Right renal cortex interstitium (tissue), 3 donors: ENCODE results near the gene NCOA5. TPM values are rescaled to one million over a fixed set of nuclear protein-coding genes. Genes with fewer than 3 reads are reported as not detected.

Source experiments
- DNase-seq, 3 donors: peaks; one replicate each; pipeline ENCODE4 v3.0.0-alpha.2; 2013; ENCODE audit warnings: low read depth in 3 of 3, low spot score in 2 of 3
- polyA plus RNA-seq, 3 donors: library from polyadenylated mRNA; unstranded; fragments of 120-200 nt; gene quantifications; one replicate each; pipeline ENCODE4 v1.2.1, GENCODE V29; 2013; ENCODE audit not compliant: insufficient read length in 3 of 3

NCOA5 gene
- polyA plus RNA-seq, 3 donors = 55.1 to 57.7 (median 57.0) TPM

DNA sequence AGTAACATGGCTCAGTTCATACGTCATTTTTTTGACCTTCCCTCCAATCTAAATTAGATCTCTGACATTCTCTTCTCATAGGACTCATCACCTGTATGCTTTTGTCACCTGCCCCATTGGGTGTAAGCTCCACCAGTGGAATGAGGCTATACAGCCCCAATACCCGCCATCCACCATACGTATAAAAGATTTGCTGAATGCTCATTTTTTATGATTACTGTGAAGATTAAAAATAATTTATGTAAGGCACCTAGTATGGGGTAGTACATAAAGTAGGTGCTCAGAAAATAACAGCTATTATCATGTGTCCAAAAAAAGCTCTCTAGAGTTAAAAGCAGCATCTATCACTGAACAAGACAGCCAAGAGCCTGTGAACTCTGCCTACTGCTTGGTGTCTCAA lies 24.1 kb downstream of the NCOA5 start:
- DNase-seq = no peak

DNA sequence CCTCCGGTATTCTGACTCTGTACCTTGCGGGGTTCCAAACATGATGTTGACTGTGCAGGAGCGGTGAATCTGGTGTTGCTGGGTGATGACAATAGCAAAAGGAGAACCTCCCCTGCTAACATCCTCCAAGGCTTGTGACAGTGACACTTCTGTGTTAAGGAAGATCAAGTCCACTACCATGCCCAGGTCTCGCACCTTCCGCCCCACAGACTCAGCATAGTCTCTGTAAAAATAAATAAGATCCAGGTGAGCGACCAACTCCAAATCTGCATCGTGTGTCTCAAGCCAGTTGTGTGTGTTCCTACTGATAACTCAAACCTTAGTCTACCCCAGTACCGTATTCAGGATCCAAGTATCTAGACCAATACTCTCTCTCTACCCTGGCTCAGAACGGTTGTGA lies 24.8 kb downstream of the NCOA5 start:
- no peak for DNase-seq

DNA sequence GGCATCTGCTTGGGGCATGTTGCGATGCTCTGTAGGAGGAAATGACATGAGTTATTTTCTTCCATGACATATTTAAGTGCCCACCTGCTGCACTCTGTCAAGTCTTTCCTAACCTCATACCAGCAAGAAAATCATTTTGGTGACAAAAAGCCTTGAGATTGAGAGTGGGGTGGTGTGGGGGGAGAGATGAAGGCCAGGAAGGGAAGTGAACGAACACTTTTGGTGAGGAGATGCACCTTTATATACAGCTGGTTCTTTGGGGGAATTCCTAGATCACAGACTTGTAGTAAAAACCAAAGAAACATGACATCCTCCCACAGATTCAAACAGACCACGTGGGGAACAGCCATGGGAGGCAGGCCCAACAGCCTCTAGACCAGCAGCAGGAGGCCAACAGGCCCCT lies 26.1 kb downstream of the NCOA5 start:
- no peak for DNase-seq

DNA sequence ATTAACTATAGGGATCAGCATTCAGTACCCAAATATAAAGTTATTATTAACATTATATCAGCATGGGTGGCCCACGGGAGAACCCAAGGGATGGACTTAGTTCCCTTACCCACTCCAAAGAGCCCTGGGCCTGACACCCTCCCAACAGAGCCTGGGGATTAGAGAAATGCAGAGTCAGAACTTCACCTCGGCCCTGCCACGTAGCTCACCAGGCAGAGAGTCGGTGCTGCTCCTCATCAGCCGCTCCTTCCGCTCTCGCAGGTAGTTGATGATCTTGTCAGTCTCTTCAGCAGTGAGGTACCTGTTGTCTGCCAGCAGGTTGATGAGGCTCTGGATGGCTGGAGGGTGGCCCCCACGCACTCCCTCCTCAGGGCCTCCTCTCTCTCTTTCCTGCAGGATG lies 26.6 kb downstream of the NCOA5 start:
- no peak for DNase-seq

DNA sequence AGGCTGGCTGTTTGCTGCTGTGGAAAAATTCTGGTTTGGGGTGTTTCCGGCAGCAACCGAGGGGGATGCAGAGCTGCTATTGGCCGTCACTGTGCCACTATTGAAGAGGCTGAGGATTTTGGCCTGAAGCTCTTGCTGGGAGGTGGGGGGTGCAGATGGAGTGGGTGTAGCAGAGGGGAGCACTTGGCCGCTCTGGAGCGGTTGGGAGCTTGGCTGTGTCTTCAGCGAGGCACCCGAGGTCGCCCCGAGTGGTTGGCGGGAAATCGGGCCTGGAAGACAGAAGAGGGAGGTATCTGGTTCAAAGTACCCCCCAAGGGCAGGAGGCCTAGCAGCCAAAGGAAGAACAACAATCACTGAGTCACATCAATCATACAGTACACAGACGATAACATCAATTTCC lies 27.1 kb downstream of the NCOA5 start:
- no peak for DNase-seq

DNA sequence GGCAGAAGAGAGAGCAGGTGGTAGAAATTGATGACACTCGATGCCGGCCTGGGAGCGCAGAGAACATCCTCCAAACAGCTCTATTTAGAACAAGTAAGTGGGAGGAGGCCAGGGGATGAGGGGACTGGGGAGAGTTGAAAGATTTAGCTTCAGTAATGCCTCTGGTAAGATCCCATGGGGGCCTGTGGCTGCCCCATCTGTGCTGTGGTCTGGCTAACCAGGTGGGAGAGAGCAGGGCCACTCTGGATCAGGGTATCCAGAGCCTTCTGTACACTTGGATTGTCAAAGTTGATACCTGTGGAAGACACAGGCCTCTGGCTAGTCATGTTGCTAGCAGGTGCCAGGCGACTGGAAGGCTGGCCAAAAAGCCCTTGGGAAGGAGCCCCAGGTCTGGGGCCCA lies 27.6 kb downstream of the NCOA5 start:
- DNase-seq = no peak

GRCh38 chr20:46060975-46061374 lies 28.8 kb downstream of the NCOA5 start:
- DNase-seq = no peak

DNA sequence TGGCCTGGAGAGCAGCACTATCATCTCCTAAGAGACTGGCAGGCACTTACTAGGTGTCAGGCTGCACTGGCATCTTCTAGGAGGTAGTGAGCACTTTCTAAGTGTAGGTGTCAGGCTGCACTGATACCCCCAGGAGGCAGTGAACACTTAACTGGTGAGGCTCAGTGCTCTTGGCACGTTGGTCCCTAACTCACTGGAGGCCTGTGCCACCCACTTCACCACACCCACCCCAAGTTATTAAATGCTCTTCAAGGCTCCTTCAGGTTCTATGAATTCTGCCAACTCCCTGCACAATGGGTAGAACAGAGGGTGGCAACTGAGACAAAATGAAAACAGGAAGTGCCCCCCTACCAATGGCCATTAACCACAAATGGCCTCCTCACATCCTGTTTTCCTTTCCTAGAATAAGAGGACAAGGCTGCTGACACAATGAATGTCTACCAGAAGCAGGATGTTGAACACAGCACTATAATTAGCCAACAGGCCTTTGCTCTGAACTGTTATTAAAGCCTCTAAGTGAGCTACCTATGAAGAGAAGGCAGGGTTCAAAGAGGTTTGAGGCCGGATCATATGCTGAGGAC lies 29.4 kb downstream of the NCOA5 start:
- DNase-seq = no peak

DNA sequence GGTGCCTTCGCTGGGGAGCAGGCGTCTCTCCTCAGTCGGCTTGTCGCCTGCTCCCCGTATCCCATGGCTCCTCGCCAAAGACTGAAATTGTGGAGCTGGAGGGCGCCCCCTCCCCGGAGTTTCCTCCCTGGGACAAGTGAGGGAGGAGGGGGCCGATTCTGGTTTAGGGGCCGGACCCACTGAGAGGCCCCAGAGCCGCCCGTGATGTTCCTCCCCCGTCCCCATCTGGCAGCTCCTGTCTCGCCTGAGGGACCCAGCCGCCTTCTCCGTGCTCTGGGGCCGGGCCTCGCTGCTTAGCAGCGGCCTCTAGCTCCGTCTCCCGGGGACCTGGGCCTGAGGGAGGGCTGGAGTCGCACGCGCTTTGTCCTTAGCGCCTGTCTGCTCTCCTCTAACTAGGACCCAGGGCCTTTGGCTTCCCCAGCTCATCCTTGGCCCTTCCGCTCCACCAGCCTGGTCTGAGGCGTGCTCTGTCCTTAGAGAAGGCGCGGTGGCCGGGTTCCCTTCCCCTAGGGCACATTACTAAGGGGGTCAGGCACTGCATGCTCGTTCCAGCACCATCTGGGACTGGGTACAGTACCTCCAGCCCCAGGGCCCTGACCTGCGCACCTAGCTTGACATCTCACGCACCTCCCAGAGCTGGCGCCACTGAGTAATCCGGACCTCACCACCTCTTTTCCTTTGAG lies 31.0 kb downstream of the NCOA5 start:
- DNase-seq = peak in 1 of 3 donors; percentile 6

- DNase-seq = peak in 2 of 3 donors; percentile 15 to 19
Observed at GRCh38 chr20:46057856-46058598, 31.7 kb downstream of the NCOA5 start.

DNA sequence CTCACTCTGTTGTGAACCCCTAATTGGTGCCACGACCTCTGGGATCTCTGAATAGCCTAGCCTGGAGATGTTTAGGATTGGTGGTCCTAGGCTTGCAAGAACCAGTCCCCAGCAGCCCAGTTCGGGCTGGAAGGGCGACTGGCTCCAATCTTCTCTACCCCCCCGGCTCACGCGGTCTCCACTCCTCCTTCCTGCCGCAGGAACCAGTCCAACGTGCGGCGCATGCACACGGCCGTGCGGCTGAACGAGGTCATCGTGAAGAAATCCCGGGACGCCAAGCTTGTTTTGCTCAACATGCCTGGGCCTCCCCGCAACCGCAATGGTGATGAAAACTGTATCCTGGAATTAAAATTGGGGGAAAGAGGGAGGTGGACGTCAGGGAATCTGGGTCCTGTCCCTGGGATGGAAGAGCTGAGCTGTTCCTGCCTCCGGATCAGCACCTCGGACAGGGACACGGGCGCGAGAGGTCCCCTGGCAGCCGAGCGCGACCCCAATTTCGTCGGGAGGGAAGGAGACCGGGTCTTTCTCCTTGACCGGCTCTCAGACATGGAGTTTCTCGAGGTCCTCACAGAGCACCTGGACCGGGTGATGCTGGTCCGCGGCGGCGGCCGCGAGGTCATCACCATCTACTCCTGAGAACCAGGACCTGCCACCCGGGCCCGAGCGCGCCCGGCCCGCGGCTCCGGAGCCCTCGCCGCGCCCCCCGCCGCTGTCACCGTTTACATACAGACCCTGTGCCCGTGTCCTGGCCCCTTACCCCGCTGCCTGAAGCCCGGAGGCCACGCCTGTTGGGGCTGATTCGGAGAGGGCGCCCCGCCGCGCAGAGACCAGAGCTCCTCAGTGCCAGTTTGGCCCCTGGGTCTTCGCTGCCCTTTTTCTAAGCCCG lies 32.5 kb downstream of the NCOA5 start:
- DNase-seq = peak in 2 of 3 donors; percentile 47 to 69

DNA sequence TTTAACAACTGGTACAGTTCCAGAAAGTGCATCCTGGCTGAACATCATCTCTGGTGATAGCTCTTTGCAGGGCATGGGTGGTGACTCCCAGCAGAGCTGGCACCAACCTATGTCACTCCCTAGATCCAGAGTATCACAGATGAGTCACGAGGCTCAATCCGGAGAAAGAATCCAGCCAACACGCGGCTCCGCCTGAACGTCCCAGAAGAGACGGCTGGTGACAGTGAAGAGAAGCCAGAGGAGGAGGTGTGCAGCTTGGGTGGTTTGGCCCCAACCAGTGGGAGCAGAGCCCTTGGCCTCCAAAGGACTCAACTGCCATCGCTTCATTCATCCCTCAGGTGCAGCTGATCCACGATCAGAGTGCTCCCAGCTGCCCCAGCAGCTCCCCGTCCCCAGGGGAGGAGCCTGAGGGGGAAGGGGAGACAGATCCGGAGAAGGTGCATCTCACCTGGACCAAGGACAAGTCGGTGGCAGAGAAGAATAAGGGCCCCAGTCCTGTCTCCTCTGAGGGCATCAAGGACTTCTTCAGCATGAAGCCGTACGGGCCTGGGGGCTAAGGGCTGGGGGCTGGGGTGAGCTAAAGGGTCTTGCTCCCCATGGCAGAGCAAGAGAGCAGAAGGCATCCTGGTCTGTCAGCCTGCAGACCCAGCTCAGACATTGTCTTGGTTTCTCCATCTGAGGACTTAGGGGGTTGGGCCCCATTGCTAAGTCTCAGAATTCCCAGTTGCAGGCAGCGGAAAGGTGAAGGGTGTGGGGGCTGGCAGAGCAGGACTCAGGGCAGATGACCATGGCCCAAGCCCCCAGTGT lies 33.5 kb downstream of the NCOA5 start:
- no peak for DNase-seq

DNA sequence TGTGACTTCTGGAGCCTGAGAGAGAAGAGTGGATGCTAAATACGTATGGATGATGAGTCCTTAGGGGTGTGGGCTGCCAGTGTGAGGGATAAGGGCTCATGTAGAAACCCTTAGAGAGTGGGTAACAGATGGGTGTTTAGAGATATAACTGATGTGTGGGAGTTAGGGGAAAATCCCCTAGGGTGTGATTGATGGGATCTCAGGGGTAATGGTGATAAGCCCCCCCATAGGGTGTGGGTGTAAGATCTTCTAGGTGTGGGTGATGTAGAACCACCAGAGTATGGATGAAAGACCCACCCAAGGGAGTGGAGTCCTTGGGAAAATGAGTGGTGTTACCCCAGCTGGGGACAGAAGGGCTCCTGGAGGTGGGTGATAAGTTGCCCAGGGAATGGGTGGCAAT lies 34.5 kb downstream of the NCOA5 start:
- no peak for DNase-seq

GRCh38 chr20:46054606-46055005 lies 35.2 kb downstream of the NCOA5 start:
- DNase-seq = no peak

GRCh38 chr20:46053416-46053815 lies 36.3 kb downstream of the NCOA5 start:
- DNase-seq = no peak

- DNase-seq = no peak
Observed at GRCh38 chr20:46051556-46052308, 38.0 kb downstream of the NCOA5 start.

DNA sequence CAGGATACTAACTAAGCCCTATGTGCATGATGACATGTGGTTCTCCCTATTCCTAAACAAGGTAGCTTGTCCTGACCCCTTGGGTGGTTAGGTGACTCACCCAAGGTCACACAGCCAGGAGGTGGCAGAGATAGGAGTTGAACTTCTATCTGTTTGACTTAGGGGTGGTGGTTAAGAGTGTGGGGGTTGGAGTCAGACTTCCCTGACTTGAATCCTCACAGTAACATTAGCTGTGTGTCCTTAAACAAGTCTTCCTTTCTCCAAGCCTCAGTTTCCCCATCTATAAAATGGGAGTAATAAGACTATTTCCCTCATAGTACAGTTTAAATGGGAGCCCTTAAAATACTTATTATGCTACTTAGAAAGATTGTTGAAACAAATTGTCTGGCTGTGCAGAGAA lies 38.9 kb downstream of the NCOA5 start:
- no peak for DNase-seq

DNA sequence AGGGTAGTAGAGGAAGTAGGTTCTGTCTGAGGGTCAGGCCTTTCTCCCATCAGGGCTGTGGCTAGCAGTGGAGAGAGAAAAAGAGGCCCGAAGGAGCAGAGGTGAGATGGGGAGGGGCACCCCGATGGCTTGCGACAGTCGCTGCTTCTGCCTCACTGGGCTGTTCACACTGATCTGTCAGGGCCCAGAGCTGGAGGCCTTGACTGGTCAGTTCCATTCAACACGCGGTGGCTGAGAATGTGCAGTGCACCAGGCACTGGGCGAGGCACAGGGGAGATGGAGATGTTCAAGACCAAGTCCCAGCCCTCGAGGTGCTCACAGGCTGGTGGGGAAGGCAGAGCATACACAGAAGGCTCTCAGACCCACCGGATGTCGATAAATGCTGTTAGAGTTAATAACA lies 39.3 kb downstream of the NCOA5 start:
- no peak for DNase-seq

DNA sequence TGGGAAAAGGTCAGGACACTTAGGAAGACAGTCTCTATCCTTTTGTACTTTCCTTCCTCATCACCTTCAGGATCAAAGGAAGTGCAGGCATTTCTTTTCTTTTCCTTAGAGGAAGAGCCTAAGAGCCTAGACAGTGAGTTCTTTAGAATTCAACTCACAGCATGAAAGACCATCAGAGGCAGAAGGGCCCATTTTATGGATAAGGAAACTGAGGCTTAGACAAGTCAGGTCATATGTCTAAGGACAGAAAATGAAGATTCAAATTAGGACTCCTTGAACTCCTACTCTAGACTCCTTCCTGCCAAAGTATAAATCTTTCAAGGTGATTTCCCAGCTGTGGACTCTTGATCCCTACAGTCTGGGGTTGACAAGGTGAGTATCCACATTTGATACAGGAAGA lies 39.9 kb downstream of the NCOA5 start:
- DNase-seq = no peak

GRCh38 chr20:46049190-46049589 lies 40.6 kb downstream of the NCOA5 start:
- no peak for DNase-seq
